Activated gamma-delta T cell (primary cell): Measurements from ENCODE around the gene ADAMTS20.
"Not testable (repeated sequence)": the region's sequence is repeated elsewhere in the genome, so short reads cannot be mapped to it uniquely, and the experiment has no call there.

Source experiments
- DNase-seq: peaks from one replicate; lab custom pipeline; 2025; lab: John Stamatoyannopoulos, UW

The ADAMTS20 gene

DNA sequence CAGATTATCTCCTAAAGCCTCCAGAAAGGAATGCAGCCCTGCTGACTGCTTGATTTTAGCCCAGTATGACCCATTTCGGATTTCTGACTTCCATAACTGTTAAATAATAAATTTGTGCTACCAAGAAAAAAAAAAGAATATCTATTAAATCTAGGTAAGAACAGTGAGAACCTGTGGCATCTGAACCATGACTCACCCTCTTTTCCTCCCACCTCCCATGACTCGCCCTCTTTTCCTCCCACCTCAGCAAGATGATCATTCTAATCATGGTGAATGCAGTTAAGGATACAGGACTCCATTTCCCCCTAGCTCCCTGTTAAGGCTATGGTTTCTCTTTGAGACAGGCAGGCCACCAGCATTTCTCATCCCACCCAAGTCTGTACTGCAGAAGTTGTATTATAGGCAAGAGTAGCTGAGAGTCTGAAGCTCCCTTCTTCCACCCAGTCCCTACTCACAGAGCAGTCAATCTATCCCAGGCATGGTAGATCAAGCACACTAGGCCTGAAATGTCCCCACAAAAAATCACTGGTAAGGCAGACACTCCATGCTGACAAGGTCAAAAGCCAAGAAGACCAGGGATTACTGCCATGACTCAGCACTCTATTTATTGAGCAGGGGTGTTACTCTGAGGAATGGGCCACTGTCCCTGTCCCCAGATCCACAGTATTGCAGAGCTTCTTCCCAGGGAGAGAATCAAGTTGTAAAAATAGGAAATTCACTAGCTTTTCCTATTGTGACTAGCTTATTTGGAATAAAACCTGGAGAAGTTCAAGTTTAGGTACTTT, 188.9 kb downstream of the ADAMTS20 start:
- no peak for DNase-seq

DNA sequence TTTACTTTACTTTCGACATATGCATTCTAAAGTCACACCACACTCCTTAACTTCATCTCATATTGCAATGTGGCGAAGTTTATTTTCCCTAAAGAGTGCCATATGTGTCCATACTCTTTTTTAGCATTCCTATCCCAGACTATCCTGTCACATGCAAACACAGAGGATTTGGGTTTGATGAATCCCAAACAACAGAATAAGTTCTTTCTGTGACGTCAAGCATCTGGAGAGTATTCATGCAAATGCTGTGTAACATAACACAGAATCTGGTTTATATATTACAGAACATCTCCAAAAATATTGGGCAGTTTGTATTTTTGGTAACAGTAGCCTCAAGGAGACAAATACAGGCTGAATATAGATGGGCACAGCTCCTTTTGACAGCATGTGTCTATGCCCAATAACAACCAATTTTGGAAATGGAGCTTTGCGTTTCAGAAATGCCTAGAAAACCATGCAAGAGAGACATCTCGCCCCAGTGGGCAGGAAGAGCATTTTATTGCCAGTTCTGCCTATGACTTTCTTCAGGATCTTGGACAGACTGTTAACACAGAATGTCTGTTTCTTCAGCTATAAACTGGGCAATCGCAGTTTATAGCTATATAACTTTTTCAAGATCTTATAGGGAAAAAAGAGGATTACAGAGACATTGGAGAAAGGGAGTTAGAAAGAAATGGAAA, 190.8 kb downstream of the ADAMTS20 start:
- DNase-seq = no peak

DNA sequence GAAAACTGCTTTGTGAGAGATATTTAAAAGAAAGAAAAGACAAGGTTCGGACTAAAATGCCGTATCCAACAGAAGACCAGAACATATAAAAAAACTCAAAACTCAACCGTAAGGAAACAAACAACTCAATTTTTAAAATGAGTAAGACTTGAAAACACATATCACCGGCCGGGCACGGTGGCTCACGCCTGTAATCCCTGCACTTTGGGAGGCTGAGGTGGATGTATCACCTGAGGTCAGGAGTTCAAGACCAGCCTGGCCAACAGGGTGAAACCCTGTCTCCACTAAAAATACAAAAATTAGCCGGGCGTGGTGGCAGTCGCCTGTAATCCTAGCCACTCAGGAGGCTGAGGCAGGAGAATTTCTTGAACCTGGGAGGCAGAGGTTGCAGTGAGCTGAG, 192.0 kb downstream of the ADAMTS20 start:
- DNase-seq = not testable (repeated sequence)

DNA sequence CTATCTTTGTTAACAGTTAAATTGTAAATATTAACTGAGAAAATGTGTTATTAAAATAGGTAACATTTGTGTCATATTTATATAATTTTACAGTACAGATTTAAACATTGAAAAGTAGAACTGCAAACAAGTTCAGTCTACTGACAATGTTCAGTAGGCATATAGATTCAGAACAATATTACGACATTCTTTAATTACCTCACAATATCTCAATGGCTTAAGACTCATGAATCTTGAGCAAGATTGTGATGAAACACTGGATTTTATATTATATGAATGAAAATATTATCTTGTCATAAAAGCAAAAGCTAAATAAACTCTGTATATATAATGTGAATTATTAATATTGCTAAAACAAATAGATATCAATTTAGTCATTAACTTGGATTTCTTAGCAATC, 194.9 kb downstream of the ADAMTS20 start:
- DNase-seq = no peak

DNA sequence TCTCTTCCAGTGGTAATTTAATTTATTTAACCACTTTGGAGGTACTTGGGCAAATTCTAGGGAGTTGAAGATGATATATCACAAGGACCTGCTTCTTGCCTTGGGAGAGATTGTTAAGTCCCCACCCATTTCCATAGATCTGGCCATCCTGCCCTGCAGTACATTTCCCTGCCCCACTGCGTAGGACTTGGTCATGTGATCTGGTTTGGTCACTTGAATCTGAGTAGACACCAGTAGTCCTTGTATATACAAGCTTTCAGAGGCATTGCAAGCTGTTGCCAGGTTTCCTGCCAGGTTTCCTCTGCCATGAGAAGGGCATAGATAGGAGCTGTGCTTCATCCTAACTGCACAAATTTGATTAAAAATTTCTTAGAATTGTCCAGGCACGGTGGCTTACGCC, 200.0 kb downstream of the ADAMTS20 start:
- no peak for DNase-seq

DNA sequence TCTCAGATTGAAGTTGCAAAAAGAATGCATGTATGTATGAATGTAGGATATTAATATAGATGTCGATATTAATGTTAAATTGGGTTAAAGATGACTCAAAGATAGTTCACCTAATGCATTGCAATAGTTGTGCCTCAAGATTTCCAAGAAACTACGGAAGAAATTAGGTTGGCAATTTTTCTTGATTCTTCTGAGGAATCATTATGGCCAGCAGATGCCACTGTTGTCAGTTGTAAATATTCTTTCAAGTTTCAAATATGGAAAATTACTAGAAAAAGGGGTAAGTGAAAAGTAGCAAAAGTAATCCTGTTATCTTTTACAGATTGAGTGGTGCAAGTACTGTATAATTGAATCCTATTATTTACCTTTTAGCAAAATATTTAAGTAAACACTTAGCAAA, 202.1 kb downstream of the ADAMTS20 start:
- DNase-seq = no peak

DNA sequence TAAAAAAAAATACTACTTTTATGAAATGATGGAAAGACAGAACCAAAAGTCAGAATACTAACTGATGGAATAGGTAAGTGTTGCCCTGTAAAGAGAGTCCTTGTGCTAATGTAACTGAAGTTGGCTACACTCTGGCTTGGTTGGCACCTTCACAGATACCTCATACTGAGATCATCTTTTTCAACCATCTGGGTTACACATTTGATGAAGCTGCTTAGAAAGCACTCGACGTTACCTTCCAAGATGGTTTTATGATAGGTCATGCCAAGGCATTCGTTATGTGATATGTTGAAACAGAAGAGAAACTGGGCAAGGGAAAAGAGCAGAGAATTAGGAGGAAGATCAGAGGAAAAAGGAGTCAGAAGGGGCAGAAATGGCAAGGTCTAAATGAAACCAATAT, 203.8 kb downstream of the ADAMTS20 start:
- DNase-seq = no peak

DNA sequence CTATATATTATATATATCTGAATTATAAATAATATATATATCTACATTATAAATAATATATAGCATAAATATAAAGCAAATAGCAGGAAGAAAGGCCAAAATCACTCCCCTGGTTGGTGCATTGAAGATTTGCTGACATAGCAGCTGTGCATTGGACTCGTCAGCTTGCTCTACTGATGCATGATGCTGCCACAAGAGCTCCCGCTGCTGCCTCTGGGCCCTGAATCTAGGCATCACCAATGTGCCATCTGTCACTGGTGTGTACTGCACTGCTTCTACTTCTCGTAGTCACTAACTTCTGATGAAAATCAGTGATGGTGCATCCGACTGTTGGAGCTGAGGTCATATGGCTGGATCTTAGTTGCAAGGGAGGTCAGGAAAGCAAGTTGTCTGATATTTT, 205.0 kb downstream of the ADAMTS20 start:
- no peak for DNase-seq

DNA sequence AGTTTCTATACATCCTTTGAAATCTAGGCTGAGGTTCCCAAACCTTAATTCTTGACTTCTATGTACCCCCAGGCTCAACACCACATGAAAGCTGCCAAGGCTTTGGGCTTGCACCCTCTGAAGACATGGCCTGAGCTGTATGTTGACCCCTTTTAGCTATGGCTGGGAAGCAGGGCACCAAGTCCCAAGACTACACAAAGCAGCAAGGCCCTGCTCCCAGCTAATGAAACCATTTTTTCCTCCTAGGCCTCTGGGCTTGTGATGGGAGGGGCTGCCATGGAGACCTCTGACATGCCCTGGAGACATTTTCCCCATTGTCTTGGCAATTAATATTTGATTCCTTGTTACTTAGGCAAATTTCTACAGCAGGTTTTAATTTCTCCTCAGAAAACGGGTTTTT, 207.0 kb downstream of the ADAMTS20 start:
- no peak for DNase-seq

DNA sequence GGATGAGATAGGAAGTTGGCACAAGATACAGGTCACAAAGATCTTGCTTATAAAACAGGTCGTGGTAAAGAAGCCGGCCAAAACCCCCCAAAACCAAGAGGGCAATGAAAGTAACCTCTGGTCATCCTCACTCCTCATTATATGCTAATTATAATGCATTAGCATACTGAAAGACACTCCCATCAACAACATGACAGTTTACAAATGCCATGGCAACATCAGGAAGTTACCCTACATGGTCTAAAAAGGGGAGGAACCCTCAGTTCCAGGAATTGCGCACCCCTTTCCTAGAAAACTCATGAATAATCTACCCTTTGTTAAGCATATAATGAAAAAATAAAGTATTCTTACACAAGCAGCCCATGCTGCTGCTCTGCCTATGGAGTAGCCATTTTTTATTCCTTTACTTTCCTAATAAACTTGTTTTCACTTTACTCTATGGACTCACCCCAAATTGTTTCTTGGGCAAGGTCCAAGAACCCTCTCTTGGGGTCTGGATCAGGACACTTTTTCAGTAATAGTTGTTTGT, 210.2 kb downstream of the ADAMTS20 start:
- DNase-seq = not testable (repeated sequence)

DNA sequence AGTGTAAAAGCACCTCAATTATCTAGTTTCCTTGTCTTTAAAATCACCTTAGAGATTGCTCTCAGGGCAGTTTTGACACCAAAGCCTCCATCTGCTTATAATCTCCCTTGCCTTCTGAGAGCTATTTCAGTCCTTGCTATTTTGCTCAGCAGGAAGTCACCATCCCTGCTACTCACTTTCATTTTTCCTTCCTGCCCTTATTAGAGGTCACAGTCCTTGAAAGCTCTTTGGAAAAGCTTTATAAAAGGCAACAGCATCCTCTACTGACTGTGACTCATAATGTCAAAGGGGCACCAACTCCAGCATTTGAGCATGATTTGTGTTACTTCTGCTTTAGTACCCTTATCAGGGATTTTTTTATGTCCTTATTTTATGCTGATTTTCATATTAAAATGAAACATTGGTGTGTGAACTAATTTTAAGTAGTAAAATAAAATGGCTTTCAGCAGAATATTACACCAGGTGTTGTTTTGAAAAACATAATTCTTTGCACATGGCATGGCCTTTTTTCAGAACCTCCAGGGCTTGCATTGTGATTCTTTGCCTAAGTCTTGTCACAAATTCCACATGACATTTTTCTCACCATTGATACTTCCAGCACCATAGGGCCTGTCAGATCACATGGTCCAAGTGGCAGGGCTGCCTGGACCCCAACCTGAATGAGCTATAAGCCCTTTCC, 213.0 kb downstream of the ADAMTS20 start:
- DNase-seq = no peak

DNA sequence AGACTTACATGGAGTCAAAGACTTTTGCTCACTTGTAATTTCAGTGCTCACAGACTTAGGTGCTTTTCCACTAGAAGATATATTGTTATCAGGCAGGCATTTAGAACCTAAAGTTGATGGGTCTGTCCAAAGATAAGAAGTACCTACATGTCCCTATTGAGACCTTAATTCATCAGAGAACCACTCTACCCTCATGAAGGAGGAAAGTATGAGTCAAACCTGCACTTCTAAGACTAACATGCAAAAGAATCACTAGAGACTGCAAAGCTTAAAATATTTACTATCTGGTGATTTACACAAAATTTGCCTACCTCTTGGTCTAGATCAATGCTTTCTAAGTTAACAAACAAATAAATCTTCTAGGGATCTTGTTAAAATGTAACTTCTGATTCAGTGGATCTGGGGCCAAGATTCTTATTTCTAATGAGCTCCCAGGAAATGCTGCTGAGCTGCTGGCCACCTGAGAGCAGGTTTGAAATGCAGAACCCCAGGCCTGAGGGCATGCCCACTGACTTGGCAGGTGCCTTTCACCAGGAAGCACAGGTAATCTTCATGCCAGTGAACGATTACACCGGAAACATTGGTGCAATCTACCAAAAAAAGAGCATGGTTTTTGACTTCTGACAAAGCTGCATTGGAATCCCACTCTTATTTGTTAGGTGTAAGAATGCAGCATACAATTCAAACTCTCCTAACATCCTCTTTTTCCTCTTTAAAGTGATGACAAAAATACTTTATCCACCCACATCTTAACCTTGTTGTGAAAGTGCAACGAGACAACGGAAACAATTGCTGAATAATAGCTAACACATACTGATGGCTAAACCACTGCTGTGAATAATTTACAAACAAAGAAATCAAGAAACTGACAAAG, 214.2 kb downstream of the ADAMTS20 start:
- DNase-seq = no peak

DNA sequence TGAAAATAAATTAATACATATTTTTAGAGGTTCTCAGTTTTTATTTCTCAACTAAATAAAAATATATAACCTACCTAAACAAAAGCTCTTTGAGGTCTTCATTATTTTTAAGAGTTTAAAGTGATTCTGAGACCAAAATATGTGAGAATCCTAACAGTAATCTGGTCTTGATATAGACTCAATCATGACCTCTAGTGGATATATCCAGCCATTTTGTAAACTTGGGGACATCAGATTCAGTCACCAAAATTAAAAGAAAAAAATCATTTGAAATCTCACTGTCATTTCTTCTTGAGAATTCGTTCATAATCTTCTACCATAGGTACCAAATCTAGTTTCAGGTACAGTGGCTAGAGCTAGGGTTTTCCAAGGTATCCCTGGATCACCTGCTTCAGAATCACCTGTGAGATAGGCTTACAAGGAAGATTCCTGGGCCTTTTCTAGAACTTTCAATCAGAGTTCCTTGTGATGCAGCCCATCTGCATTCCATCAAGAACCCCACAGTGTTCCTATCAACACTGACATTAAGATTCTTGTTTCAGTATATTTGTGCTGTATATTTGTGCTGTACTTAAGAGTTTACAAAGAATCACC, 214.9 kb downstream of the ADAMTS20 start:
- DNase-seq = no peak

DNA sequence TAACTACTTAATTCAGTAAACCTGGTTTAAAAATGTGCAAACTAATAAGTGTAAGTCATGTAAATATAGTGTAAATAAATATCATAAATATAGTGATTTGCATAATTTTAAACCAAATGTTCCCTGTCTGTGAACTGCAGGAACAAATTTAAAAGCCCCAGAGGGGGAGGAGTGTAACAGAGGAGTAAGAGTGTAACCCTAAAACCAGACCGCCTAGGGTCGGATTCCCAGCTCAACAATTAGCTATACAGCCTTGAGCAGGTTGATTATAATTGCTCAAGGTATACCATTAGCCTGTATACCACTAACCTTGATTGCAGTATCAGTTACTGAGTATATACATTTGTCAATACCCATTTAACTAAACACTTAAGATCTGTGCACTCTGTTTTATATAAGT, 218.4 kb downstream of the ADAMTS20 start:
- no peak for DNase-seq

DNA sequence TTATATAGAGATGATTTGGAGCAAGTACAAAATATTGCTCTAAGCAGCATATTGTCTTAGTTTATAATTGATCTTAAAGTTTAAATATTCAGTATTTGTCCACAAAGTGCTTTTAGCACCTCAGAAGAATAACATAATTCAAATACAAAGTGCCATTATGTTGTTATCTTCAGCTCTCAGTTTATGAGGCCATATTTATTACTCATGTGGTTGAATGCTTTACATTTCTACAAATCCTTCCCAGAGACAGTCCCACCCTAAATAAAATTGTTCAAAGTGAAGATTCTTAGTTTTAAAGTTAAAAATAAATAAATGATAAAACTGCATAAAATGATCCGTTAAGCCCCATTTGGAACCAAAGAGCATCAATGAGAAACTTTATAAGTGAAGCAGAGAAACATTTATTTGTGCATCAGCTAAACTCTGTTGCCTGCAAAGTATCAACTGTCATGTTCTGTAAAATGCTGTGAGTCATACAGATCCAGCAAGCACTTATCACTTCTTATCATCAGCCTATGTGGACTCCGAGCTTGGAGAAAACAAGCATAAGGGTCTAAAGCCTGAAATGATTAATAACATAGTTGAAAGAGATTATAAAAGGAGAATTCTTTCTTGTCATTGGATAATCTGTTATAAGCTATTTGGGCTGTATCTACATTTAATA, 218.9 kb downstream of the ADAMTS20 start:
- no peak for DNase-seq

DNA sequence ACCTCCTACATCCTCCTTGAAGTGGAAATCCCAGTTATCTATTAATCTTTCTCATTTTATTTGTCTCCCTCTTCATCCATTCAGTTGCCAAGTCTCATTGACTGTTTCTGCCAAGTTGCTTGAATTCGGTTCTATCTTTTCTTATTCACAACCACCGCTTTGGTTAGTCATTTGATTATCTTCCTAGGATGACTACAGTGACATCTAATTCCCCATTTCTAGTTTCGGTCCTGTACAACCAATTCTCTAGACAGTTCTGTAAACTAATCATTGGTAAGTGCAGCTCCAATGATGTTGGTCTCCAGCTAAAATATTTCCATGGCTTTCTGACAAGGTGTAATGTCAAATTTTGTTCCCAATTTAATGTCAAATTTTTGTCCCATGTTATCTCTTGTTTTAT, 220.1 kb downstream of the ADAMTS20 start:
- DNase-seq = no peak

DNA sequence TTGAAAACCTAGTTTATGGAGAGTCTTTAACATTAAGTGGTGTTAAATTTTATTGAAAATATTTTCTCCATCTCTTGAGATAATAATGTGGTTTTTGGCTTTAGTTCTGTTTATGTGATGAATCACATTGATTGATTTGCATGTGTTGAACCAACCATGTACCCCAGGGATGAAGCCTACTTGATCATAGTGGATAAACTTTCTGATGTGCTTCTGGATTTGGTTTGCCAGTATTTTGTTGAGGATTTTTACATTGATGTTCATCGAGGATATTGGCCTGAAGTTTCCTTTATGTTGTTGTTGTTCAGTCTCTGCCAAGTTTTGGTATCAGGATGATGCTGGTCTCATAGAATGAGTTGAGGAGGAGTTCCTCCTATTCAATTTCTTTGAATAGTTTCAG, 222.6 kb downstream of the ADAMTS20 start:
- no peak for DNase-seq

DNA sequence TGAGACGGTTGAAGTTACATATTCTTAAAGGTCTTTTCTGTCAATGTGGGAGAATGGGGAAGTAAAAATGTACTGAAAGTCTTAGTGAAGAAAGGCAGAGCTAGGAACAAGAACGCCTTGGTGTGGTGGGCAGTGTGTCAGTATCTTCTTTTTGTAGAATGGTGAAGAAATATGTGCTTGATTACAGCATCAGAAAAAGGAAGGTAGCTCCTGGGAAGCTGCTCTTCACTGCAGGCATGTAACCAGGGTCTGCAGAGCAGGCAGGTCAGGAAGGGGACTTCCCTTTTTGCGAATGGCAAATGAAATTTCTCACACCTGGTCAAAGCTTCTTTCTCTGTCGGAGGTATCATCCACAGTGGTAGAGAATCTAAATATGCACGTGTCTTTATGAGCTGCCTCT, 226.2 kb downstream of the ADAMTS20 start:
- no peak for DNase-seq

DNA sequence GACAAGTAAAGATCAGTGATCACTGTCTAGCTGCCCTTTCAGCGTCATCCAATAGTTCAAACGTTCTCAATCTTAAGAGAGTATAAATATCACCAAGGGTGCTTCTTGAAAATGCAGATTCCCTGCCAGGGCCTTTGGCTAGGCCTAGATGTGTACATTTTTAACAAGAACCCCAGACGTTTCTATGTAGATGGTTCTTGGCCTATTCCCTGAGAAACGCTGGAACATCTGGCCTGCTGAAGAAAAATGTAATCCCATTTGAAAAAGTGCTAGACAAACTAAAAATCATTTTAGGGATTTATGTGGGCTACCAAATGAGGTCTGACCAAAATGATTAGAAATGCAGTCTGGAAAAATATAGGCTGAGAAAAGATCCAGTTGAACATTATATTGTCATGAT, 231.7 kb downstream of the ADAMTS20 start:
- no peak for DNase-seq

DNA sequence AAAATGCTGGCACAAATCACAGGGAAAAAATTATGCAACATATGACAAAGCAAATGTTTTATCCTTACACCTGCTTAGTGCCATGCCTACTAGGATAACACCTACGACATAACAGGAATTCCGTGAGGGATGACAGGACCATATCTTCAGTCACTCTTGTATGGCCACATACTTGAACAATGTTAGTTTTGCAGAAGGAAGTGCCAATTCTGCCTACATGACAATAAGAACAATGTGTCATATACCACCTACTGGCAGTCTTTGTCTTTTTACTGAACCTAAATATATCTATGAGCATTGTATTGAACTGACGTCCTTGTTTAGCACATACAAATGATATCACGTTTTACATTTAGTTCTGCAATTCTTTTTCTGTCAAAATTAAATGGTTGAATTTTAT, 234.0 kb downstream of the ADAMTS20 start:
- DNase-seq = no peak

DNA sequence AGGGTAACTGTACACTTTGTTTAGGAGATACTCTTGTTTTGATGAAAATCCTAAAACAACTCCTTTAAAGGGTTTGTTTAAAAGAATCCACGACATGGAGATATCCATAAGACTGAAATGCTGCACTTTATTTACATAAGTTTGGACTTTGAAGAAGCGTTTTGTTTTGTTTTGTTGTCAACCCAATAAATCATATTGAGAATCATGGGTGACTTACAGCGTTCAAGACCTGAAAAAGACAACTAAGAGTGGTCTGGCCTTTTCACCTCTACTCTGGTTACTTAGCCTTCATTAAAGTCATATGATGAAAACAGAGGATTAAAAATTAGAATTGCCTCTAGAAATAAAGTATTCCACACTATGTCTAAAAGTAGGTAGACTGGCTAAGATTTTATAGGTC, 234.8 kb downstream of the ADAMTS20 start:
- no peak for DNase-seq
